B cell (primary cell): ENCODE results near the gene NOTCH3. TPM values are rescaled to one million over a fixed set of nuclear protein-coding genes. Genes with fewer than 3 reads are reported as not detected.

Source experiments
- ATAC-seq: fragments of 200-7000 bp; cut with Tn5 transposase; one replicate; pipeline ENCODE4 v1.10.0; 2021; ENCODE audit warnings: low read depth, mild to moderate bottlenecking, moderate number of reproducible peaks, moderate library complexity
- CTCF ChIA-PET: fragments of 350-600 bp; sonication (Branson Sonifier 250); formaldehyde crosslinking; loops from one replicate; lab custom pipeline; 2021; ENCODE audit warnings: antibody characterized with exemption, inconsistent platforms; lab: Charles Lee
- POLR2A ChIA-PET: fragments of 350-600 bp; sonication (Branson Sonifier 250); formaldehyde crosslinking; loops from one replicate; lab custom pipeline; 2021; ENCODE audit warnings: antibody characterized with exemption; lab: Charles Lee
- DNase-seq: peaks from one replicate; pipeline ENCODE4 v3.0.0; 2013
- H2AFZ ChIP-seq: 2 replicates; pipeline ENCODE4 v1.6.1; 2012; ENCODE audit warnings: mild to moderate bottlenecking, low read depth, low read length; ENCODE audit not compliant: insufficient read depth, poor library complexity, severe bottlenecking
- H3K27ac ChIP-seq, 2 donors: 1 replicate in 1 of 2; 2 replicates in 1 of 2; pipeline ENCODE4 v1.5.1; 2012 to 2013; ENCODE audit warnings: low read length in 2 of 2, mild to moderate bottlenecking in 2 of 2, moderate library complexity in 1 of 2
- H3K27me3 ChIP-seq, 4 experiments: fragments of 200-600 bp in 1 of 4; sonication (generic) in 1 of 4; replicated peaks in 1 of 4; 1 replicate in 2 of 4; 2 replicates in 2 of 4; pipeline versions ENCODE4 v1.6.1 to v1.7.0; 2013 to 2016; ENCODE audit warnings: low read length in 3 of 4, mild to moderate bottlenecking in 2 of 4, mixed read lengths in 1 of 4, moderate library complexity in 1 of 4; ENCODE audit not compliant: insufficient read depth in 4 of 4, control insufficient read depth in 3 of 4; ENCODE audit errors: control extremely low read depth in 1 of 4
- H3K36me3 ChIP-seq, 2 experiments: replicated peaks in 1 of 2; 1 replicate in 1 of 2; 2 replicates in 1 of 2; pipeline versions ENCODE4 v1.6.1 to v1.7.1; 2013; ENCODE audit warnings: low read length in 1 of 2; ENCODE audit not compliant: insufficient read depth in 2 of 2, control insufficient read depth in 1 of 2; ENCODE audit errors: control extremely low read depth in 1 of 2, extremely low read depth in 1 of 2
- H3K4me1 ChIP-seq, 2 donors: fragments of 200-600 bp in 1 of 2; sonication (generic) in 1 of 2; 1 replicate in 1 of 2; 2 replicates in 1 of 2; pipeline versions ENCODE4 v1.5.1 to v1.6.1; 2013 to 2017; ENCODE audit warnings: low read length in 2 of 2; ENCODE audit not compliant: control insufficient read depth in 2 of 2, insufficient read depth in 2 of 2
- H3K4me2 ChIP-seq: replicated peaks from 2 replicates; pipeline ENCODE3; 2012; ENCODE audit warnings: mild to moderate bottlenecking, low read depth, low read length; ENCODE audit not compliant: poor library complexity, severe bottlenecking
- H3K4me3 ChIP-seq, 5 experiments: fragments of 200-600 bp in 1 of 5; sonication (generic) in 1 of 5; 1 replicate in 3 of 5; 2 replicates in 2 of 5; pipeline versions ENCODE4 v1.5.1 to v1.7.0; 2011 to 2016; ENCODE audit warnings: low read length in 4 of 5, mild to moderate bottlenecking in 4 of 5, low read depth in 2 of 5, control low read depth in 1 of 5, moderate library complexity in 1 of 5; ENCODE audit not compliant: insufficient read depth in 1 of 5; ENCODE audit errors: control extremely low read depth in 1 of 5, extremely low read depth in 1 of 5
- H3K79me2 ChIP-seq: fragments of 200-600 bp; sonication (generic); one replicate; pipeline ENCODE4 v1.6.0; 2016; ENCODE audit warnings: low read length; ENCODE audit not compliant: control insufficient read depth, insufficient read depth
- H3K9ac ChIP-seq: fragments of 200-600 bp; sonication (generic); 2 replicates; pipeline ENCODE4 v1.6.1; 2017; ENCODE audit warnings: mild to moderate bottlenecking, low read length, moderate library complexity
- H3K9me3 ChIP-seq, 3 donors: one replicate each; pipeline versions ENCODE4 v1.6.1 to v1.7.1; 2013; ENCODE audit warnings: low read length in 2 of 3; ENCODE audit not compliant: control insufficient read depth in 2 of 3, insufficient read depth in 1 of 3; ENCODE audit errors: control extremely low read depth in 1 of 3
- H4K20me1 ChIP-seq: 2 replicates; pipeline ENCODE4 v1.6.0; 2012; ENCODE audit warnings: mild to moderate bottlenecking, low read length; ENCODE audit not compliant: insufficient read depth, control insufficient read depth, poor library complexity, severe bottlenecking
- H3K27ac Mint-ChIP-seq: one replicate; pipeline ENCODE4 v1.8.0; 2021; ENCODE audit warnings: mixed read lengths
- H3K27me3 Mint-ChIP-seq: one replicate; pipeline ENCODE4 v1.8.0; 2021; ENCODE audit warnings: mixed read lengths
- H3K4me1 Mint-ChIP-seq: one replicate; pipeline ENCODE4 v1.8.0; 2021; ENCODE audit warnings: mixed read lengths
- H3K4me3 Mint-ChIP-seq: one replicate; pipeline ENCODE4 v1.8.0; 2021; ENCODE audit warnings: mixed read lengths
- H3K9me3 Mint-ChIP-seq: one replicate; pipeline ENCODE4 v1.8.0; 2022; ENCODE audit warnings: mixed read lengths; ENCODE audit not compliant: insufficient read depth
- EZH2 ChIP-seq: IDR thresholded peaks from 2 replicates; pipeline ENCODE4 v1.6.1; 2012; ENCODE audit warnings: borderline replicate concordance, low read depth, mild to moderate bottlenecking, moderate library complexity, low read length; ENCODE audit not compliant: insufficient read depth, poor library complexity, severe bottlenecking
- WGBS: methylation state at CpG from one replicate; pipeline ENCODE4 v1.1.5; 2013; ENCODE audit warnings: missing lambda C conversion rate; ENCODE audit not compliant: insufficient coverage; 5-methylcytosine and 5-hydroxymethylcytosine counted together
- intact Hi-C: fragments of 100-400 bp; cut with micrococcal nuclease; formaldehyde crosslinking; loops from one replicate; pipeline ENCODE4 v1.10.0; 2022
- polyA plus RNA-seq: library from polyadenylated mRNA; depleted of rRNA; stranded (reverse); fragments of >200 nt; gene quantifications from 2 replicates; pipeline ENCODE4 v1.2.3, GENCODE V29; 2012
- total RNA-seq, 2 donors: library from RNA; stranded (reverse); fragments of 120-200 nt in 1 of 2; gene quantifications; 1 replicate in 1 of 2; 2 replicates in 1 of 2; pipeline versions ENCODE4 v1.2.3 to v1.2.4, GENCODE V29; 2013 to 2022
- TF ChIP-seq, protein P1 (sequence below): fragments of 200-600 bp; IDR thresholded peaks from one replicate; pipeline ENCODE4 v1.8.0; 2022; ENCODE audit warnings: antibody characterized with exemption, mild to moderate bottlenecking

The NOTCH3 gene
- total and polyA plus RNA-seq, 2 donors (not counting 1 experiment from before 2014, with no cell fraction given): 0.01 to 0.05 TPM

DNA sequence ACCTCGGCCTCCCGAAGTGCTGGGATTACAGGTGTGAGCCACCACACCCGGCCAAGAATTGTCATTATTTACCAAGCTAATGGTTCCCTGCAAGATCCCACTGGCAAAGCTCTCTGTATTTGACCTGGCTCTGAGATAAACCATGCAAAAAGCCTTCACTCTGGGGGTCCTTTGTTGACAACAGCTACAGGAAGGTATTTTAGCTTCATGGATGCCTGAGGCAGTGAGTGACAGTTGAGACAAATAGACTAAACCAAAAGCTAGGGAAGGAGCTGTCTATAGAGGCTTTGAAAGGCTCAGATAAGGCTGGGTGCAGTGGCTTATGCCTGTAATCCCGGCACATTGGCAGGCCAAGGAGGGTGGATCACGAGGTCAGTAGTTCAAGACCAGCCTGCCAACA lies 45.5 kb downstream of the NOTCH3 start:
- Histone ChIP-seq H4K20me1 (no peaks in the 10 kb centered on the region), H2AFZ (no peak overlapping the region), H3K4me3 (no peak overlapping the region), H3K4me2 (no peak overlapping the region), H3K9me3 (peaks cover 4 to 18% (median 12%) of the 10 kb centered on the region in 3 donors), H3K27ac (no peak overlapping the region), H3K9ac (no peak overlapping the region), H3K79me2 (no peaks in the 10 kb centered on the region), H3K36me3 (no peaks in the 10 kb centered on the region), H3K4me1 (no peaks in the 10 kb centered on the region), H3K27me3 (peaks cover 0 to 3% (median 0%) of the 10 kb centered on the region in 4 experiments)
- no peak overlapping the region for H3K27ac Mint-ChIP-seq
- ATAC-seq (no peak), DNase-seq (no peak)
- 96% methylated on average over 5 of the region's 5 CpGs for WGBS
- TF ChIP-seq EZH2: no peak
- TF ChIP-seq, protein P1, sequence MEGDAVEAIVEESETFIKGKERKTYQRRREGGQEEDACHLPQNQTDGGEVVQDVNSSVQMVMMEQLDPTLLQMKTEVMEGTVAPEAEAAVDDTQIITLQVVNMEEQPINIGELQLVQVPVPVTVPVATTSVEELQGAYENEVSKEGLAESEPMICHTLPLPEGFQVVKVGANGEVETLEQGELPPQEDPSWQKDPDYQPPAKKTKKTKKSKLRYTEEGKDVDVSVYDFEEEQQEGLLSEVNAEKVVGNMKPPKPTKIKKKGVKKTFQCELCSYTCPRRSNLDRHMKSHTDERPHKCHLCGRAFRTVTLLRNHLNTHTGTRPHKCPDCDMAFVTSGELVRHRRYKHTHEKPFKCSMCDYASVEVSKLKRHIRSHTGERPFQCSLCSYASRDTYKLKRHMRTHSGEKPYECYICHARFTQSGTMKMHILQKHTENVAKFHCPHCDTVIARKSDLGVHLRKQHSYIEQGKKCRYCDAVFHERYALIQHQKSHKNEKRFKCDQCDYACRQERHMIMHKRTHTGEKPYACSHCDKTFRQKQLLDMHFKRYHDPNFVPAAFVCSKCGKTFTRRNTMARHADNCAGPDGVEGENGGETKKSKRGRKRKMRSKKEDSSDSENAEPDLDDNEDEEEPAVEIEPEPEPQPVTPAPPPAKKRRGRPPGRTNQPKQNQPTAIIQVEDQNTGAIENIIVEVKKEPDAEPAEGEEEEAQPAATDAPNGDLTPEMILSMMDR: no peak
- intact Hi-C loops: no loop called here
- no peaks in the 10 kb centered on the region for H3K4me1 Mint-ChIP-seq
- POLR2A ChIA-PET: no interaction called here
- no peak overlapping the region for H3K4me3 Mint-ChIP-seq
- H3K9me3 Mint-ChIP-seq: peaks cover 5% of the 10 kb centered on the region
- CTCF ChIA-PET: interaction anchor here (1.6 to 3.0 kb wide), 3 partner anchors 22 to 54 kb away, joined by 5 to 11 read pairs (median 7); no protein-coding TSS in a partner anchor
- H3K27me3 Mint-ChIP-seq: peaks cover 30% of the 10 kb centered on the region

DNA sequence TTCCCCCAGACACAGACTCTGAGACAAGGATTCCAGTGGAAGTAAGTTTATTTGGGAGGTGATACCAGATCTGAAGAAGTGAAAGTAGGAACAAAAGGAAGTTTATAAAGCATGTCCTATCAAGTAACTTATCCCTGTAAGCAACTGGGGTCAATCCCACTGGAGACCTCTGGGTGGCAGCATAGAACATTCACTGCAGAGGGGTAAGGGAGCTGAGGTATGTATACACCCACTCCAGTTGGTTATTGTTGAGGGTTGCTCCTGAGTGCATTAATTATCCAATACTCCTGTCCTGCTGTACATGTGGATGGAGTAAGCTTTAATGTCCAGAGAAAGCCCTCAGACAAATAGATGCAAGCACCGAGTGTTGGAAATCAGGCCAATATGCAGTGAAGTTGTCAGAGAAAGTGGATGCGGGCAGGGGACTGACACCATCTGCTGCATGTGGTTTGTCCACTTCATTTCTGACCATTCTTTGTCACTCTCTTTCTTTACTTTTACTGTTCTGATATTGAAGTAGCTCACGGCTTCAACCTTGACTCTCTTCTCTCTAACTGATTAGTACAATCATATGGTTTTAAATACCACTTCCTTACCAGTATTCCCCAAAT lies 46.7 kb downstream of the NOTCH3 start:
- WGBS: 100% methylated on average over 2 of the region's 3 CpGs
- no peak overlapping the region for H2AFZ ChIP-seq
- H4K20me1 ChIP-seq: no peaks in the 10 kb centered on the region
- H3K9ac ChIP-seq: no peak overlapping the region
- intact Hi-C loops: no loop called here
- Mint-ChIP-seq H3K27me3 (peaks cover 31% of the 10 kb centered on the region), H3K4me3 (no peak overlapping the region), H3K27ac (no peak overlapping the region), H3K4me1 (no peaks in the 10 kb centered on the region), H3K9me3 (peaks cover 5% of the 10 kb centered on the region)
- ChIA-PET CTCF (interaction anchor here (1.1 to 3.0 kb wide), 5 partner anchors 22 to 401 kb away, joined by 3 to 13 read pairs (median 7); no protein-coding TSS in a partner anchor), POLR2A (no interaction called here)
- H3K4me3 ChIP-seq: no peak overlapping the region
- no peak for TF ChIP-seq EZH2
- TF ChIP-seq, protein P1: peak; percentile 70
- ATAC-seq (peak; percentile 45), DNase-seq (peak; percentile 37)
- no peak overlapping the region for H3K27ac ChIP-seq
- H3K9me3 ChIP-seq: peaks cover 4 to 10% (median 4%) of the 10 kb centered on the region in 3 donors
- H3K4me2 ChIP-seq: no peak overlapping the region
- H3K4me1 ChIP-seq: no peaks in the 10 kb centered on the region
- H3K79me2 ChIP-seq: no peaks in the 10 kb centered on the region
- no peaks in the 10 kb centered on the region for H3K36me3 ChIP-seq
- peaks cover 0 to 6% (median 0%) of the 10 kb centered on the region in 4 experiments for H3K27me3 ChIP-seq
